WERI-Rb-1 (cell line): ENCODE data around the gene RNF10.

Source experiments
- DNase-seq: peaks from one replicate; pipeline ENCODE4 v3.0.0-alpha.2; 2020
- H3K27ac ChIP-seq: fragments of 250-450 bp; sonication (Bioruptor Pico); 2 replicates; pipeline ENCODE4 v1.5.1; 2020; ENCODE audit warnings: mild to moderate bottlenecking, moderate library complexity
- H3K27me3 ChIP-seq: fragments of 250-450 bp; sonication (Bioruptor Pico); 2 replicates; pipeline ENCODE4 v1.5.1; 2021; ENCODE audit warnings: mild to moderate bottlenecking, low read depth, moderate library complexity; ENCODE audit not compliant: insufficient read depth, severe bottlenecking
- H3K36me3 ChIP-seq: fragments of 250-450 bp; sonication (Bioruptor Pico); 2 replicates; pipeline ENCODE4 v1.5.1; 2020; ENCODE audit warnings: mild to moderate bottlenecking, moderate library complexity
- H3K4me3 ChIP-seq: 2 replicates; pipeline ENCODE4 v1.5.1; 2011; ENCODE audit warnings: low read depth, mild to moderate bottlenecking, control low read depth, low read length
- H3K9me3 ChIP-seq: fragments of 250-450 bp; sonication (Bioruptor Pico); 2 replicates; pipeline ENCODE4 v1.5.1; 2021; ENCODE audit warnings: mild to moderate bottlenecking, moderate library complexity; ENCODE audit not compliant: severe bottlenecking
- CTCF ChIP-seq: IDR thresholded peaks from 2 replicates; pipeline ENCODE4 v1.5.1; 2011; ENCODE audit warnings: low read depth, mild to moderate bottlenecking, control low read depth, inconsistent platforms, low read length

The RNF10 gene

DNA sequence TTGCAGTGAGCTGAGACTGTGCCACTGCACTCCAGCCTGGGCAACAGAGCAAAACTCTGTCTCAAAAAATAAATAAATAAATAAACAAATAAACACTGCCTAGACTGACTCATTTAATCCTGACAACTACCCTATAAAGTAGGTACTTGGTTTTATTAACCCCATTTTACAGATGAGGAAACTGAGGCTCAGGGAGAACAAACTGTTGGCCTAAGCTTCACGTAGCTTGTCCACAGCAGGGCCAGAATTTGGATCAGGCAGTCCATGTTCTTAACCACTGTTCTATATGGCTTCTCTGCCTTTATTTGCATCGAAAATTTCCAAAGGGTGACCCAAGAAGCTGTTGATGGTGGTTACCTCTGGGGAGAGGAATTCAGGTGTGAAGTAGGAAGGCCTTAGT is 52.7 kb downstream of the RNF10 start:
- TF ChIP-seq CTCF, result no peak
- no peak for DNase-seq

DNA sequence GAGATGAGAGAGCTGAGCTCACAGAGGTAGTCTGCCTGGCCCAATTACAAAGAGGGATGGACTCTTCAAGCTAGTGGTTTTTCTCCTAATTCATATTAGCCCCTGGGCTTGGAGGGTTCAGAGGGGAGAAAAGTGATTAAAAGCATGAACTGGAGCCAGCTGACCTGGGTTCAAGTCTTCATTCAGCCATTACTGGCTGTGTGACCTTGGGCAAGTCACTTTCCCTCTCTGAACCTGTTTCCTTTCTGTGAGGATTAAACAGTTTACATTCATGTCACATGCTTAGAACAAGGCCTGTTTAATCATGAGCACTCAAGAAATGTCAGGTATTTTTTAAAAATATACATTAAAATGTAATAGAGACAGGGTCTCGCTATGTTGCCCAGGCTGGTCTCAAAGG is 54.2 kb downstream of the RNF10 start:
- Histone ChIP-seq H3K4me3 (no peak overlapping the region), H3K9me3 (no peaks in the 10 kb centered on the region), H3K27ac (no peak overlapping the region), H3K36me3 (no peaks in the 10 kb centered on the region), H3K27me3 (peaks cover 23% of the 10 kb centered on the region)
- DNase-seq, result no peak
- no peak for TF ChIP-seq CTCF

More for the DNA sequence above, 52.7 kb downstream of the RNF10 start:
- no peaks in the 10 kb centered on the region for H3K36me3 ChIP-seq
- no peak overlapping the region for H3K27ac ChIP-seq
- H3K27me3 ChIP-seq, result peaks cover 23% of the 10 kb centered on the region
- no peak overlapping the region for H3K4me3 ChIP-seq
- H3K9me3 ChIP-seq, result no peaks in the 10 kb centered on the region

DNA sequence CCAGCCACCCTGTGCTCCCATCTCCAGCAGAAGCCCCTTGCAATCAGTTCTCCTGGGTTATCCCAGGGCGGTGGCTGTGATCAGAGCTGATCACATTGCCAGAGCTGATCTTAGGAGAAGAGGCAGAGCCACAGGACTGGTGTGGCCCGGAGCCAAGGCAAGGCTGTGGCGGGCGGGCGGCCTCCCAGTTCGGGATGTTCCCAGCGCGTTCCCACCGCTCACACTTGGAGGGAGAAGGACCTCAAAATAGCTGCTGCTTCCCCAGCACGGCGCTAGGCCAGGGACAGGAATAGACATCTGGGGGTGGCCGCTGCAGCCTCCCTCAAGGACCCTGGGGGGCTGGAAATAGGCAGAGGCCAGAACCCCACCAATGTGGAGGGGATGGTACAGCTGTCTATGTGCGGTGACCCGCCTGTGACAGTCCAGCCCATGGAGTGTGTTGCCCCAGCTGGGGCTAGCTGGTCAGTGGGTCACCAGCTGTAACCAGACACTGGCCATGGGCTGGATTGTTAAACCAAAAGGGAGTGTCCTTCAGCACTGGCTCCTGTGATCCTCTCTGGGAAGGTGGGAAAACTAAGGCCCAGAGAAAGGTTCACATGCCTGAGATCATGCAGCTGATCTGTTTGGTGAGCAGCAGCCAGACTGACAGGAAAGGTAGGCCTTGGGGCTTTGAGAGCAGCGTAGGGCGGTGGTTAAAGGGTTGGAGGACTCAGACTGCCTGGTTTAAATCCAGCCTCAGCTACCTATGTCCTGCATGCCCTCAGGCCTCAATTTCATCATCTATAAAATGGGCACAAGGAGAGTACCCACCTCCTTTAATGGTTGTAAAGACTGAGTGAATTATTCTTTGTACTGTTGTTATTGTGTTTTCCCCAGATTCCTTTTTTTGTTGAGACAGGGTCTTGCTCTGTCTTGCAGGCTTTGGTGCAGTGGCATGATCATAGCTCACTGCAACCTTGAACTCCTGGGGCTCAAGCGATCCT is 55.1 kb downstream of the RNF10 start:
- Histone ChIP-seq H3K27ac (no peak overlapping the region), H3K4me3 (no peak overlapping the region), H3K36me3 (no peaks in the 10 kb centered on the region), H3K9me3 (no peaks in the 10 kb centered on the region), H3K27me3 (peaks cover 15% of the 10 kb centered on the region)
- no peak for DNase-seq
- TF ChIP-seq CTCF, result no peak

GRCh38 chr12:120590741-120591407 is 56.7 kb downstream of the RNF10 start:
- no peak for TF ChIP-seq CTCF
- Histone ChIP-seq H3K9me3 (no peaks in the 10 kb centered on the region), H3K27me3 (peaks cover under 1% of the 10 kb centered on the region), H3K36me3 (no peaks in the 10 kb centered on the region), H3K4me3 (no peak overlapping the region), H3K27ac (no peak overlapping the region)
- no peak for DNase-seq

DNA sequence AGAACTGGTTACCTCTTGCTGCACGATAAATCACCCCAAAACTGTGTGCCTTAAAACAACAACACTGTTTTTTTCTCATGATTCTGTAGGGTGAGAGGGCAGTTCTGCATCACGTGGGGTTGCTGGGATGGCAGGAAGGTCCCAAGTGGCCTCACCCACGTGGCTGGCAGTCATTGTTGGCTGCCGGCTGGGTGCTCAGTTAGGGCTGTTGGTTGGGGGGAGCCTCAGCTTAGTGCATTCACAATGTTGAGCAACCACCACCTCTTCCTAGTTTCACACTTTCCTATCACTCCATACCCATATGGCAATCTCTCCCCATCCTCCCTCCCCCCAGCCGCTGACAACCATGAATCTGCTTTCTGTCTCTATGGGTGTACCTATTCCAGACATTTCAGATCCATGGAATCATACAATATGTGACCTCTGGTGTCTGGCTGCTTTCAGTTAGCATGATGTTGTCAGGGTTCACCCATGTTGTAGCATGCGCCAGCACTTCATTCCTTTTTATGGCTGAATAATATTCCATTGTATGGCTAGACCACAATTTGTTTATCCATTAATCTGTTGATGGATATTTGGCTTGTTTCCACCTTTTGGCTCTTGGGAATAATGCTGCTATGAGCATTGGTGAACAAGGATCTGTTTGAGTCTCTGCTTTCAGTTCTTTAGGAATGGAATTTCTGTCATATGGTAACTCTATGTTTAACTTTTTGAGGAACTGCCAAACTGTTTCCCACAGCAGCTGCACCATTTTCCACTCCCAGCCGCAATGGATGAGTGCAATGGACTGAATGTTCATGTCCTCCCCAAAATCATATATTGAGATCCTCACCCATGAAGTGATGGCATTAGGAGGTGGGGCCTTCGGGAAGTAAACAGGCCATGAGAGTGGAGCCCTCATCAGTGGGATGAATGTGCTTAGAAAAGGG is 58.2 kb downstream of the RNF10 start:
- Histone ChIP-seq H3K9me3 (no peaks in the 10 kb centered on the region), H3K27me3 (no peaks in the 10 kb centered on the region), H3K36me3 (no peaks in the 10 kb centered on the region), H3K4me3 (no peak overlapping the region), H3K27ac (no peak overlapping the region)
- no peak for TF ChIP-seq CTCF
- DNase-seq, result no peak
